Neural crest cell (in vitro differentiated cells): ENCODE data around the gene EPM2AIP1. TPM values are rescaled to one million over a fixed set of nuclear protein-coding genes. Genes with fewer than 3 reads are reported as not detected.

Source experiments
- DNase-seq: peaks from one replicate; pipeline ENCODE4 v3.0.0; 2021; ENCODE audit warnings: low read depth, mixed read lengths, low spot score
- H3K27ac Mint-ChIP-seq: one replicate; pipeline ENCODE4 v1.8.0; 2021; ENCODE audit warnings: mild to moderate bottlenecking, mixed read lengths; ENCODE audit not compliant: unreplicated experiment
- H3K27me3 Mint-ChIP-seq: 2 replicates; pipeline ENCODE4 v1.8.0; 2021; ENCODE audit warnings: low read depth, mild to moderate bottlenecking, mixed read lengths
- H3K36me3 Mint-ChIP-seq: 2 replicates; pipeline ENCODE4 v1.8.0; 2021; ENCODE audit warnings: low read depth, mild to moderate bottlenecking, mixed read lengths
- H3K4me1 Mint-ChIP-seq: 2 replicates; pipeline ENCODE4 v1.8.0; 2021; ENCODE audit warnings: mixed read lengths
- H3K4me3 Mint-ChIP-seq: one replicate; pipeline ENCODE4 v1.8.0; 2021; ENCODE audit warnings: mild to moderate bottlenecking, mixed read lengths
- H3K9me3 Mint-ChIP-seq: 2 replicates; pipeline ENCODE4 v1.8.0; 2021; ENCODE audit warnings: mixed read lengths
- total RNA-seq: library from RNA; stranded (reverse); gene quantifications from 2 replicates; pipeline ENCODE4 v1.2.1, GENCODE V29; 2021
- TF ChIP-seq, protein P1 (sequence below): fragments of 200-600 bp; sonication (generic); conservative IDR thresholded peaks from 2 replicates; pipeline ENCODE4 v1.5.0; 2021; ENCODE audit warnings: antibody characterized with exemption, mild to moderate bottlenecking

Gene EPM2AIP1
- total RNA-seq, 1 donor from 2014 or later, result 30.1 TPM

DNA sequence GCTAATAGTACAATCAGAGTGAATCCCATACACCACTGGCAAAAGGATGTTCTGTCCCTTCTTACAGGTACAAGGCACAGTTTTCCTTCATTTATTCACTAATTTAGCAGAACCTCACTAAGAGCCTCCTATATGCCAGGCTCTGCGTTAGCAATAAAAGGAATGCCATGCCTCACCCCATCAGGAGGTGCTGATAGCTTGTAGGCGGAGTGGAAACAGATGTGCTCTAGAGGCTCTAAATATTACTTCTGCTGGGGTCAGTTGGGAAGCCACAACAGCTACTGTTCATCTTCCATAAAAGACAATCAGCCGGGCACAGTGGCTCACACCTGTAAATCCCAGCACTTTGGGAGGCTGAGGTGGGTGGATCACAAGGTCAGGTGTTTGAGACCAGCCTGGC is 24.8 kb upstream of the EPM2AIP1 start:
- no peak overlapping the region for H3K4me3 Mint-ChIP-seq
- TF ChIP-seq, protein P1, sequence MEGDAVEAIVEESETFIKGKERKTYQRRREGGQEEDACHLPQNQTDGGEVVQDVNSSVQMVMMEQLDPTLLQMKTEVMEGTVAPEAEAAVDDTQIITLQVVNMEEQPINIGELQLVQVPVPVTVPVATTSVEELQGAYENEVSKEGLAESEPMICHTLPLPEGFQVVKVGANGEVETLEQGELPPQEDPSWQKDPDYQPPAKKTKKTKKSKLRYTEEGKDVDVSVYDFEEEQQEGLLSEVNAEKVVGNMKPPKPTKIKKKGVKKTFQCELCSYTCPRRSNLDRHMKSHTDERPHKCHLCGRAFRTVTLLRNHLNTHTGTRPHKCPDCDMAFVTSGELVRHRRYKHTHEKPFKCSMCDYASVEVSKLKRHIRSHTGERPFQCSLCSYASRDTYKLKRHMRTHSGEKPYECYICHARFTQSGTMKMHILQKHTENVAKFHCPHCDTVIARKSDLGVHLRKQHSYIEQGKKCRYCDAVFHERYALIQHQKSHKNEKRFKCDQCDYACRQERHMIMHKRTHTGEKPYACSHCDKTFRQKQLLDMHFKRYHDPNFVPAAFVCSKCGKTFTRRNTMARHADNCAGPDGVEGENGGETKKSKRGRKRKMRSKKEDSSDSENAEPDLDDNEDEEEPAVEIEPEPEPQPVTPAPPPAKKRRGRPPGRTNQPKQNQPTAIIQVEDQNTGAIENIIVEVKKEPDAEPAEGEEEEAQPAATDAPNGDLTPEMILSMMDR, result no peak
- no peak overlapping the region for H3K27ac Mint-ChIP-seq
- no peaks in the 10 kb centered on the region for H3K27me3 Mint-ChIP-seq
- H3K36me3 Mint-ChIP-seq, result peaks cover 51% of the 10 kb centered on the region
- H3K4me1 Mint-ChIP-seq, result no peaks in the 10 kb centered on the region
- H3K9me3 Mint-ChIP-seq, result peaks cover 3% of the 10 kb centered on the region
- no peak for DNase-seq

GRCh38 chr3:37016903-37017302 is 24.0 kb upstream of the EPM2AIP1 start:
- Mint-ChIP-seq H3K9me3 (no peaks in the 10 kb centered on the region), H3K36me3 (peaks cover 49% of the 10 kb centered on the region), H3K27me3 (no peaks in the 10 kb centered on the region), H3K27ac (no peak overlapping the region), H3K4me1 (no peaks in the 10 kb centered on the region), H3K4me3 (no peak overlapping the region)
- DNase-seq, result no peak
- TF ChIP-seq, protein P1, result no peak

GRCh38 chr3:37015642-37016041 is 22.7 kb upstream of the EPM2AIP1 start:
- Mint-ChIP-seq H3K4me3 (no peak overlapping the region), H3K36me3 (peaks cover 45% of the 10 kb centered on the region), H3K27ac (no peak overlapping the region), H3K4me1 (no peaks in the 10 kb centered on the region), H3K27me3 (no peaks in the 10 kb centered on the region), H3K9me3 (no peaks in the 10 kb centered on the region)
- DNase-seq, result no peak
- TF ChIP-seq, protein P1, result no peak

GRCh38 chr3:37014620-37015019 is 21.7 kb upstream of the EPM2AIP1 start:
- H3K4me1 Mint-ChIP-seq, result no peaks in the 10 kb centered on the region
- H3K27me3 Mint-ChIP-seq, result no peaks in the 10 kb centered on the region
- DNase-seq, result no peak
- TF ChIP-seq, protein P1, result no peak
- no peaks in the 10 kb centered on the region for H3K9me3 Mint-ChIP-seq
- no peak overlapping the region for H3K27ac Mint-ChIP-seq
- H3K4me3 Mint-ChIP-seq, result no peak overlapping the region
- peaks cover 40% of the 10 kb centered on the region for H3K36me3 Mint-ChIP-seq

DNA sequence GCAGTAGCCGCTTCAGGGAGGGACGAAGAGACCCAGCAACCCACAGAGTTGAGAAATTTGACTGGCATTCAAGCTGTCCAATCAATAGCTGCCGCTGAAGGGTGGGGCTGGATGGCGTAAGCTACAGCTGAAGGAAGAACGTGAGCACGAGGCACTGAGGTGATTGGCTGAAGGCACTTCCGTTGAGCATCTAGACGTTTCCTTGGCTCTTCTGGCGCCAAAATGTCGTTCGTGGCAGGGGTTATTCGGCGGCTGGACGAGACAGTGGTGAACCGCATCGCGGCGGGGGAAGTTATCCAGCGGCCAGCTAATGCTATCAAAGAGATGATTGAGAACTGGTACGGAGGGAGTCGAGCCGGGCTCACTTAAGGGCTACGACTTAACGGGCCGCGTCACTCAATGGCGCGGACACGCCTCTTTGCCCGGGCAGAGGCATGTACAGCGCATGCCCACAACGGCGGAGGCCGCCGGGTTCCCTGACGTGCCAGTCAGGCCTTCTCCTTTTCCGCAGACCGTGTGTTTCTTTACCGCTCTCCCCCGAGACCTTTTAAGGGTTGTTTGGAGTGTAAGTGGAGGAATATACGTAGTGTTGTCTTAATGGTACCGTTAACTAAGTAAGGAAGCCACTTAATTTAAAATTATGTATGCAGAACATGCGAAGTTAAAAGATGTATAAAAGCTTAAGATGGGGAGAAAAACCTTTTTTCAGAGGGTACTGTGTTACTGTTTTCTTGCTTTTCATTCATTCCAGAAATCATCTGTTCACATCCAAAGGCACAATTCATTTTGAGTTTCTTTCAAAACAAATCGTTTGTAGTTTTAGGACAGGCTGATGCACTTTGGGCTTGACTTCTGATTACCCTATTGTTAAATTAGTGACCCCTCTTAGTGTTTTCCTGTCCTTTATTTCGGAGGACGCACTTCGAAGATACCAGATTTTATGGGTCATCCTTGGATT is 674 bp upstream of the EPM2AIP1 start, which contains the start of gene MLH1:
TSS of gene MLH1 (plus strand) at position 193 of the 958 bp plus-strand sequence. CDS start at position 223, 30 bp downstream.
- TF ChIP-seq, protein P1, result no peak
- peaks cover 28% of the 10 kb centered on the region for H3K4me1 Mint-ChIP-seq
- H3K27ac Mint-ChIP-seq, result no peak within 1 kb of the TSS
- H3K27me3 Mint-ChIP-seq, result no peaks in the 10 kb centered on the region
- peak; percentile 99 for DNase-seq
- peaks cover 13% of the 10 kb centered on the region for H3K36me3 Mint-ChIP-seq
- no peaks in the 10 kb centered on the region for H3K9me3 Mint-ChIP-seq
- no peak within 1 kb of the TSS for H3K4me3 Mint-ChIP-seq
